CD4-positive, alpha-beta T cell treated with Interleukin-4 for 1 hour (primary cell): ENCODE data around the gene FMR1.

Experiments
- DNase-seq, 2 donors: peaks; one replicate each; pipeline ENCODE4 v3.0.0-alpha.2; 2020 to 2022

FMR1 gene

DNA sequence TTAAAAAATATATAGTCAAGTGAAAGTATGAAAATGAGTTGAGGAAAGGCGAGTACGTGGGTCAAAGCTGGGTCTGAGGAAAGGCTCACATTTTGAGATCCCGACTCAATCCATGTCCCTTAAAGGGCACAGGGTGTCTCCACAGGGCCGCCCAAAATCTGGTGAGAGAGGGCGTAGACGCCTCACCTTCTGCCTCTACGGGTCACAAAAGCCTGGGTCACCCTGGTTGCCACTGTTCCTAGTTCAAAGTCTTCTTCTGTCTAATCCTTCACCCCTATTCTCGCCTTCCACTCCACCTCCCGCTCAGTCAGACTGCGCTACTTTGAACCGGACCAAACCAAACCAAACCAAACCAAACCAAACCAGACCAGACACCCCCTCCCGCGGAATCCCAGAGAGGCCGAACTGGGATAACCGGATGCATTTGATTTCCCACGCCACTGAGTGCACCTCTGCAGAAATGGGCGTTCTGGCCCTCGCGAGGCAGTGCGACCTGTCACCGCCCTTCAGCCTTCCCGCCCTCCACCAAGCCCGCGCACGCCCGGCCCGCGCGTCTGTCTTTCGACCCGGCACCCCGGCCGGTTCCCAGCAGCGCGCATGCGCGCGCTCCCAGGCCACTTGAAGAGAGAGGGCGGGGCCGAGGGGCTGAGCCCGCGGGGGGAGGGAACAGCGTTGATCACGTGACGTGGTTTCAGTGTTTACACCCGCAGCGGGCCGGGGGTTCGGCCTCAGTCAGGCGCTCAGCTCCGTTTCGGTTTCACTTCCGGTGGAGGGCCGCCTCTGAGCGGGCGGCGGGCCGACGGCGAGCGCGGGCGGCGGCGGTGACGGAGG lies at the start of gene FMR1:
FMR1 (plus strand) TSS at position 728 of the 831 bp plus-strand sequence. CDS start 261 bp downstream, outside the sequence.
- DNase-seq = peak; percentile 95 to 96

DNA sequence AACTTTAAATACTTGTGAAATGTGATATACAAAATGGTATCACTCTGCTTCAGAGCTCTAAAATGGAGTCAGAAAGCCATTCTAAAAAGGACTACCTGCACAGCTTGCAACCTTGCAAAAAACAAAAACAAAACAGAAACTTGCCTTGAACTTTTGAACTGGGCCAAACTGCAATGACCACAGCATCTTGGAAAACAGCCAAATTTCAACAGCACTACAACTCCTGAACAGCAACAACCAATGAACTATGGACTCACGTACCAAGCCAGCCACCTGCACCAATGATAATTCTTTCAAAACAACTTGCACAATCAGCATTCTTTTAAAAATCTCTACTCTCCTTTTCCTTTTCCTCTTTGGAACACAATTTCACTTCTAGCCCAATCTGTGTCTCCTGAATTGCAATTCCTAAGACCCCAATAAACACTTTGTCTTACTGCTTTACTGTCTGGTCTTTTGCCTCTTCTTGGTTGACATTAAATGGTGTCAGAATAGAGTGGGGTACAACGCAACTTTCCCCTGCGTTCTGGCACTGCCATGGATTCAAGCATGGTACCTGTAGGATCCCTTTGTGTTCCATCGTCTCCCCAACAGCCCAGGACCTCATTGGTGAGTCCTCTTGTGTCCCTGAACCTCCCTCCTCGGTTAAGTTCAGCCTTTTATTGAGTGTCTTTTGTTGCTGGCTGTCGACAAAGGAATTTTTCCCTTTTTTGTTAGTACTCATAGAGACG lies 35.7 kb upstream of the FMR1 start:
- peak in 1 of 2 donors; percentile 6 for DNase-seq

DNA sequence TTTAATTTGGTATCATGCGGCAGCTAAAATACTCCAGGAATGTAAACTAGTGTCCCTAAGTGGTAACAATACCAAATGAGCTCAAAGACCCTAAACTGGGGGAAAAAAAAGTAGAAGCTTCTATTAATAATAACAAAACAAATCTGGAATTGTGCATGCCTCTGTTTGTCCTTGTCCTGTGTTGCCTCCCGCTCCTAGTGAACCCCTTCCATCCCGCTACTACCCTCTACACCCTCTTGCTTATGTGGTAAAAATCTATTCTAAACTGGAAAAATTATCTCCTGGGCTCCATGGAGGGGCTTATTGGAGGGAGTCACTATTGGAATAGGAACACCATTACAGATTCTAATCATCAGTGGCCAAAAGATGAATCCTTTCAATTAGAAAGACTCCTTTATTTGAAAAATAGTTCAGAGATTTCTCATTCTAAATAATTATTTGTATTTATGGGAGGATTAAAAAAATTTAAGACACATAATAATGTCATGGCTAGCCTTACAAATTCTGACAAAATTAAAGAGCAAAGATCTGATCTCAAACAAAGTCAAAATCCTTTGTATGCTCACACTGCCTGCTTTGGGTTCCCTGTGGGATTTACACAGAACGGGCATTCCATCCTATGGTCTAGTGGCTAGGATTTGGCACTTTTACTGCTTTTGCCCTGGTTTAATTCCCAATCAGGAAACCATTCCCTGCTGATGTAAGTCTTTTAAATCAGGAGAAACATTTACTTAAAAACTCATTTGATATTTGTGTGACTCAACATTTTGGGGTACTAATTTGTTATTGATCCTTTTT lies 34.7 kb upstream of the FMR1 start:
- DNase-seq = no peak

DNA sequence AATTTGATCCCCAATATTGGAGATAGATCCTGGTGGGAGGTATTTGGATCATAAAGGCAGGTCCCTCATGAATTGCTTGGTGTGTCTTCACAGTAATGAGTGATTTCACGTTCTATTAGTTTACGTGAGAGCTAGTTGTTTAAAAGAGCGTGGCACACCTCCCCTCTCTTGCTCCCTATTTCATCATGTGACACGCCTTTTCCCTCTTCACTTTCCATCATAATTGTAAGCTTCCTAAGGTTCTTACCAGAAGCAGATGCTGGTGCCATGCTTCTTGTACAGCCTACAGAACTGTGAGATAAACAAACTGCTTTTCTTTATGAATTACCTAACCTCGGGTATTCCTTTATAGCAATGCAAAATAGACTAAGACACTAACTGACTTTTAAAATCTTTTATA lies 34.0 kb upstream of the FMR1 start:
- DNase-seq = no peak

DNA sequence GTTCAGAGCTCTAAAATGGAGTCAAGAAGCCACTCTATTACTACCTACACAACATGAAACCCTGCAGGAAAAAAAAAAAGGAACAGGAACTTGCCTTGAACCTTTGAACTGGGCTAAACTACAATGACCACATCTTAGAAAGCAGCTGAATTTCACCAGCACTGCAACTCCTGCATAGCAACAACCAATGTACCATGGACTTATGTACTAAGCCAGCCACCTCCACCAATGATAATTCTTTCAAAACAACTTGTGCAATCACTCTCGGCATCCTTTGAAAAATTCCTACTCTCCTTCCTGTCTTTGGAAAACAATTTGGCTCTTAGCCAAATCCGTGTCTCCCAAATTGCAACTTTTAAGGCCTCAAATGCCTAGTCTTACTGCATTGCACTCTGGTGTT lies 26.8 kb upstream of the FMR1 start:
- no peak for DNase-seq

DNA sequence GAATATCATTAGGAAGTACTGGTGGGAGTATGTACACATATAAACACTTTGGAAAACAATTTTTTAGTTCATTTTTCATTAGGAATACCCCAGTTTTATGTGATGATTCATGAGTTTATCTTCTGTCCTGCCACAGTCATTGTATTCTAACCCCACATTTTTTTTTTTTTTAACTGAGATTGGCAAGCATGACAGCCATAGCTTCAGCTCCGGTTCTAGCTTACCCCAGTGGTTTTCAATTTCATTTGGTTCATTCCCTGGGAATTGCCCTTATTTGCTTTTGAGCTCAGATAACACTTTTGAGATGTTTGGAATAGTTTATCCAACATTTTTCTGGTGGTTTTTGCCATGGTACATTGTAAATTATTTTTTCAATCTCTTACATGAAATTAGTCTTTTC lies 21.0 kb upstream of the FMR1 start:
- DNase-seq = no peak

DNA sequence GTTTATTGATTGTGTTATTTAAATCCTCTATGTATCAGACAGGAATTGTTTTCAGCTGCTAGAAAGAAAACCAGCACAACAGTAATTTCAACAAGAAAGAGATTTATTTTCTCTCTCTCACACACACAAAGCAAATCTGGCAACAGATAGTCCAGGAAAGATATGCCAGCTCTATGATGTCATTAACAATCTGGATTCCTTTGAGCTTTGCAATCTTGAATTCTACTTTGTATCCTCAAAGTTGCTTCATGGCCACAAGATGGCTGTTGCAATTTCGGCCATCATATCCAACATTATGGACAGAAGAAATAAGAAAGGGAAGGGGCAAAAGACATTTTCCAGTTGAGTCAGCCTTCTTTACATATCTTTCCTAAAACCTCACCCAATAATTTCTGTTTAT lies 19.8 kb upstream of the FMR1 start:
- DNase-seq = no peak

DNA sequence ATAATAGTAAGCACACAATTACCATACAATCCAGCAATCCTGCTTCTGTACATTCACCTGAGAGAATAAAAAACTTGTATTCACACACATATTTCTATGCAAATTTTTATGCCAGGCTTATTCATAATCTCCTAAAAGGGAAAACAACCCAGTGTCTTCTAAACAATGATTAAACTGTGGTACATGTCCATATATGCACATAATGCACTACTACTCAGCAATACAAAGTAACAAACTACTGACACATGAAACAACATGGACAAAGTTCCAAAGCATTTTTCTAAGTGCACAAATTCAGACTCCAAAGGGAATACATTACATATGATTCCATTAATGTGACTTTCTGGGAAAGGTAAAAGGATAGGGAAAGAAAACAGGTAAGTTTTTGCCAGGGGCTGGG lies 18.0 kb upstream of the FMR1 start:
- no peak for DNase-seq

DNA sequence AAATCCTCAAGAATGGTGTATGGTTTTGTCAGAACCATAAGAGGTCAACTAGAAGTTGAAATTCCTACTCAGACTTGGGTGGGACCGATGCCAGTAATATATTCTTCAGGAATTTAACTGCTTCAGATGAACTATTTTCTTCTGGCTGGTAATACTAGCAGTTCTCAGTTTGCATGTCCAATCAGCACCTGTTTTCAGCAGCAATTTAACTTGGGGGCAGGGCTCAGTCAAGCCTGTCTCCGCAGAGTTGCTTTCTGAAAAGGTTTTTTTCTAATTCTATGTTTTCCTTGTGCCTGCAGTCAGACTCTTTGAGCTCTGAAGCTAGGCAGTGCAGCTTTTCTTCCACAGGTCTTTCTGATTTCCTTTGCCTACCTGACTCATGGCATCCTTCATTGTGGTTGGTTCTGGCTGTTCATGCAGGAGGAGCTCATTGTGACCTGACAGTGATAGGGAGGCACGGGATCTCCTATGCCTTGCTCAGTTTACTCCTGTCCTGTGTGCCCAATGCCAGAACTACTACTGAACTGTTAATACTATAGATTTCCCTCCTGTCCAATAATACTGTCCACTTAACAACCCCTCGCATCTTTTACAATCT lies 17.3 kb upstream of the FMR1 start:
- no peak for DNase-seq

DNA sequence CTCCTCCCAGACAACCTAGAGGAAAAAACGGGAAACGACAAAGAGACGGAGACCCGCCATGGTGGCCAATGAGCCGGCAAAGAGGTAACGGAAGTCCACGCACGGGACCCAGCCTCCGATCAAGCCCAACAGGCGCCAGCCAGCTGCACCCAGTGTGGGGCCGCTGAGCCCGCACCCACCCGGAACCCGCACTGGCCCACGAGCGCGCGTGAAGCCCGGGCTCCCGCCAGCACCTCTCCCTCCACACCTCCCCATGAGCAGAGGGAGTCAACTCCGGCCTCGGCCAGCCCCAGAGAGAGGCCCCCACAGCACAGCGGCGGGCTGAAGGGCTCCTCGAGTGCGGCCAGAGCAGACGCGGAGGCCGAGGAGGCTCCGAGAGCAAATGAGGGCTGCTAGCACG lies 14.6 kb upstream of the FMR1 start:
- DNase-seq = no peak

DNA sequence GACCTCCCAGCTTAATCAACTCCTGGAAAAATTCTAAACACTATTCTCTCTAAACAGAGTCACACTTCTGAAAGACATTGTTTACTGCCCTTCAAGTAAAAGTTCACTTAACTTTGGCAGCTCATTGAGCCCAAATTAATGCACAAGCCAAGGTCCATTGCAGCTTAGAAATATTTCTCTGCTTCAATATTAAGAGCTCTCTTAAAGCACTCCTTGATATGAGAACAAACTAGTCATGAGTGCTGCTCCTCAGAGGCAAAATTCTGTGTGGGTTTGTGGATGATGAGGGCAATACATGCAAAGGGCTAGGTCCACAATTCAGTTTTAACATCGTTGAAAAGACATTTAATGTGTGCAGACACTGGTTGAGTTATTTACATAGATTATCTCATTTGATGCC lies 12.8 kb upstream of the FMR1 start:
- DNase-seq = no peak

DNA sequence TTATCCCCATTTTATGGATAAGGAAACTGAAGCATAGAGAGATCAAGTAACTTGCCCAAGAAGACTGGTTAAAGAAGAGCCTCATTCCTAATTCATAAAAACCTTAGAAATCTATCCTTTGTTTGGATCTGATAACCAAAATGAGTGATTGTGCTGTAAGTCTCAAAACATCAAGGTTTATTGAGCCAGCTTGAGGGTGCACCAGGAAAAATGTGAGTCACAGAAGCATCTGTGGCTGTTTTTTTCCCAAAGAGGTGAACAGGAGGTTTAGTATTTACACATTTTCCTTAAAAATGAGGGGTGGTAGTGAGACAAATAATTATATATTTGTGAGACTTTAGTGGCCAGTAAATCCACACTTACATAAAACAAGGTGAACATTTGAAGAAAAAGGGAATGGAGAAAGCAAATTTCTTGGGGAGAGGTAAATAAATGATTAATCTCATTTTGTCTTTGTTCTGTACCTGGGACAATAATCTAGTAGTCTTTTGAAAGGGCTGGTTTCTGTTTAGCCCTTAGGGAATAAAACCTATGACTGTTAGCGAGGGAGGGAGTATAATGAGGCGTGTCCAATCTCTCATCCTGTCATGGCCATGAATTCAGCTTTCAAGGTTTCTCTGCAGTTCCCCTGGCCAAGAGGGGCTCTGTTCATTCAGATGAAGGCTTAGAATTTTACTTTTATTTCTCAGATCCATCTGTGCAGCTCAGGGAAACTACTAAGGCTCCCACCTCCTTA lies 12.2 kb upstream of the FMR1 start:
- DNase-seq = no peak

DNA sequence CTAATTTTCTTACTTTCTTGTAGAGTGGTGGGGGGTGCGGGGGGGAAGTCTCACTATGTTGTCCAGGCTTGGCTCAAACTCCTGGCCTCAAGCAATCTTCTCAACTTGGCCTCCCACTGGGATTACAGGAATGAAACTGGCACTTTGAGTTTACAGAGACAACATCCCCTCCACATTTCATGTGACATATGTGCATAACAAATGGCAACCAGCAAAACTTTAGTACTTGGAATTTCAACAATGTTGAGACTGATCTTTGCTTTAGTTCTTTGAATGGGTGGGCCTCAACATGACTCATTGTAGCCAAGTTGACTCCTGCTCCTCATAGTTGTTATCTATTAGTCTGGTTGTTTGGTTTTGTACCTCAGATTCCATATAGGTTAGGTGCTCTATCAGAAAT lies 11.4 kb upstream of the FMR1 start:
- DNase-seq = no peak

DNA sequence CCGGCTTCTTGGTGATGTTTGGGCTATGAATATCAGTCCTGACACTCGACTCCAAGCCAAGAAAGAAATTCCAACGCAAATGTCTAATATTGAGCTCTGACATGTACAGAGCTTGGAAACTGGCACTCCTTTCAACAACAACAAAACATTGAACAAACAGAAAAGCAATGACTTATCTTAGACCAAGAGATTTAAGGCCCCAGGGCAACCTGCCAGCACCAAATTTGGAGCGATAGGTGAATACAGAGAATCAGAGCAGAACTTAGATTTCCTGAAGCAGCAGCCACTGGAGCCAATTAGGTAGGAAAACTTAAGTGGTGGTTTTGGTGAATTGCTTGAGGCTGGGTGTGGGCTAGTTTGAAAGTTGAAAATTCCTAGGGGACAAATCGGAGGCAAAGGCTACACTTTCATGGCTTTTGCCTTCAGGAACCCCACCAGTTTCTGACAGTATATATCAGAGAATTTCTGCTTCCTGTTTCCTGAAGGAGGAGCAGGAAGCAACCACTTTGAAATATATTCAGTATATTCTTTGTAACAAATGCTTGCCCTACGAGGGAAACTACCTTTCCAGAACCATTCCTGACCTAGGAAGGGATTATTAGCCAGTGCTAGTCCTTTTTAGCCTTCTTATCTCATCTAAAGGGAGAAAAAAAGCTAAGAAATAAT lies 10.1 kb upstream of the FMR1 start:
- no peak for DNase-seq

DNA sequence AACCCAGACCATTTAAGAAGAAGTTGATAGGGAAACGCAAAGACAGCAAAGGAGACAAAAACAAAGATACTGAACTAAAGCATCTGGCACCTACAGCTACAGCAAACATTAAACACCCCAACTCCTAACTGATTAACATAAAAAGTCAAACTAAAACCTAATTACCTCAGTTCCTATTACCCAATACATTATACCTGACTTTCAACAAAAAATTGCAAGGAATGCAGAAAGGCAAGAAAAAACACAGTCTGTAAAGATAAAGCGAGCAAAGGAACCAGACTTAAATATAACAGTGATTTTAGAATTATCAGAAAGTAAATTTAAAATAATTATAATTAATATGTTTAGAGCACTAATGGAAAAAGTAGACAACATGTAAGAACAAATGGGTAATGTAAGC lies 9.4 kb upstream of the FMR1 start:
- DNase-seq = no peak

DNA sequence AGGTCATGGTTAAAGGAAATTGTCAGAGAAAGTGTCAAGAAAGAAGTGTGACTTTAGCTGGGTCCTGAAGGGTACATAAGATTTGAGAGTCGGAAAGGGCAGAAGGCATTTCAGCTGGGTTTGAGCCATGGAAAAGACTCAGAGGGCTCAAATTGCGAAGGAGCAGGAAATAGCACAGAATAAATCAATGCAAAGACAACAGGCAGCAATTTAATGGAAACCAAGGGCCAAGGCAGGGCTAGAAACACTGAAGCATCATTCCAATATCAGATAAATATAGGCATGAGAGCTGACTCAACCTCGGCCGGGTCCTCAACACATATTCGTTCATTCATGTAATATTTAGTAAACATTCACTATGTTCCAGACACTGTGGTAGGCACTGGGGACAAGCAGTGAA lies 3.6 kb upstream of the FMR1 start:
- no peak for DNase-seq

DNA sequence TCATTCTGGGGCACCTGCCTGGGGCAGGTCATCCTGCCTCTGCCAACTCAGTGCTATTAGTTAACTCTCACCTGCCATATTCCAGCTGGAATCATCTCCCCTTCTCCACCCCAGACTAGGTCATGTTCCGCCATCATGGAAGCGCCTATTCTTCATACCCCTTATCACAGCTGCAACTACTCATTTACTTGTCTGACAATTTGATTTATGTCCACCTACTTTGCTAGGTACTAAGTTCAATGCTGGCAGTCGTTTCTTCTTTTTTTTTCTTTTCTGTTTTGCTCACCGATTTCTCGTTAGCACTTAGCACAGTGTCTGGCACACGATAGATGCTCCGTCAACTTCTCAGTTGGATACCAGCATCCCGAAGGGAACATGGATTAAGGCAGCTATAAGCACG lies 1.1 kb upstream of the FMR1 start:
- DNase-seq = no peak

DNA sequence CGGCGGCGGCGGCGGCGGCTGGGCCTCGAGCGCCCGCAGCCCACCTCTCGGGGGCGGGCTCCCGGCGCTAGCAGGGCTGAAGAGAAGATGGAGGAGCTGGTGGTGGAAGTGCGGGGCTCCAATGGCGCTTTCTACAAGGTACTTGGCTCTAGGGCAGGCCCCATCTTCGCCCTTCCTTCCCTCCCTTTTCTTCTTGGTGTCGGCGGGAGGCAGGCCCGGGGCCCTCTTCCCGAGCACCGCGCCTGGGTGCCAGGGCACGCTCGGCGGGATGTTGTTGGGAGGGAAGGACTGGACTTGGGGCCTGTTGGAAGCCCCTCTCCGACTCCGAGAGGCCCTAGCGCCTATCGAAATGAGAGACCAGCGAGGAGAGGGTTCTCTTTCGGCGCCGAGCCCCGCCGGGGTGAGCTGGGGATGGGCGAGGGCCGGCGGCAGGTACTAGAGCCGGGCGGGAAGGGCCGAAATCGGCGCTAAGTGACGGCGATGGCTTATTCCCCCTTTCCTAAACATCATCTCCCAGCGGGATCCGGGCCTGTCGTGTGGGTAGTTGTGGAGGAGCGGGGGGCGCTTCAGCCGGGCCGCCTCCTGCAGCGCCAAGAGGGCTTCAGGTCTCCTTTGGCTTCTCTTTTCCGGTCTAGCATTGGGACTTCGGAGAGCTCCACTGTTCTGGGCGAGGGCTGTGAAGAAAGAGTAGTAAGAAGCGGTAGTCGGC lies 528 bp downstream of the FMR1 start:
- peak; percentile 13 to 29 for DNase-seq

DNA sequence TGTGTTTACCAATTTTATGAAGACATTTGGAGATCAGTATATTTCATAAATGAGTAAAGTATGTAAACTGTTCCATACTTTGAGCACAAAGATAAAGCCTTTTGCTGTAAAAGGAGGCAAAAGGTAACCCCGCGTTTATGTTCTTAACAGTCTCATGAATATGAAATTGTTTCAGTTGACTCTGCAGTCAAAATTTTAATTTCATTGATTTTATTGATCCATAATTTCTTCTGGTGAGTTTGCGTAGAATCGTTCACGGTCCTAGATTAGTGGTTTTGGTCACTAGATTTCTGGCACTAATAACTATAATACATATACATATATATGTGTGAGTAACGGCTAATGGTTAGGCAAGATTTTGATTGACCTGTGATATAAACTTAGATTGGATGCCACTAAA lies 1.9 kb downstream of the FMR1 start:
- no peak for DNase-seq

DNA sequence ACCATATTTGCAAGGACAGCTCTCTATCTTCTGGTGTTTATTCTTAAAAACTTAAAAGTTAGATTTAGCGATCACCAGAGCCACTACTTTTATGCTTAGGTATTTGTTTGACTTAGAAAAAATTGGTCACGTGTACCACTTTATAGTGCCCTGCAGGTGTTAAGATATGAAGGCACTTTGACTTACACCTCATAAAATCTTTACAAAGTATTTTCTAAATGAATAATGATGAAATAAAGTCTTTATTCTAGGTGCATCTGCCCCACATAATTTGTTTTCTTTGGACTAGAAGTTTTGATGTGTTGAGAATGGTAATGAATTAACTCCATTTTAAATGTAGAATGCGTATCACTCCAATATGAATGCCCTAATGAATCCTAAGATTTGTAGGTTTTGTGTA lies 2.9 kb downstream of the FMR1 start:
- no peak for DNase-seq

DNA sequence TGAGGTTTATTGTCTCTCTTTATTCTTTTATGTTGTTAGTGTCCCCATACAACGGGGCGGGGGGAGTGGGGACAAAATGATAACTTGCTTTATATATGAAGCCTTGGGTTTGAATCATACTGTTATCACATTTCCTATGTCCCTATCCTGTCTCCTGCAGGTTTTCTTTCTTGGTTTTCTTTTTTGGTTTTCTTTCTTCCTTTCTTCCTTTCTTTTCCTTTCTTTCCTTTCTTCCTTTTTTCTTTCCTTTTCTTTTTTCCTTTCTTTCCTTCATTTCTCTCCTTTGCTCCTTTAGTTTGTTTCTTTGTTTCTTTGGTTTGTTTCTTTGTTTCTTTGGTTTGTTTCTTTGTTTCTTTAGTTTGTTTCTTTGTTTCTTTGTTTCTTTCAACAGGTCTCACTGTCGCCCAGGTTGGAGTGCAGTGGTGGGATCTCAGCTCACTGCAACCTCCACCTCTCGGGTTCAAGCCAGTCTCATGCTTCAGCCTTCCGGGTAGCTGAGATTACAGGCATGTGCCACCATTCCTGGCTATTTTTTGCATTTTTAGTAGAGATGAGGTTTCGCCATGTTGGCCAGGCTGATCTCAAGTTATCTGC lies 4.8 kb downstream of the FMR1 start:
- DNase-seq = no peak
